Nasal cavity respiratory epithelium epithelial cell of viscerocranial mucosa (primary cell): Measurements from ENCODE around the gene SSU72. TPM values are rescaled to one million over a fixed set of nuclear protein-coding genes. Genes with fewer than 3 reads are reported as not detected.

ENCODE experiments used
- total RNA-seq: library from RNA; depleted of rRNA; stranded (reverse); fragments of >200 nt; gene quantifications from 2 replicates; pipeline ENCODE4 v1.2.3, GENCODE V29; 2014

Gene SSU72
- total RNA-seq = 69.4 and 83.5 TPM in 2 replicates

GRCh38 chr1:1574721-1575537 is at the start of gene SSU72:
Gene SSU72 (minus strand): TSS chr1:1574863. CDS start chr1:1574557, 306 bp downstream.

GRCh38 chr1:1615256-1616044 is 40.8 kb upstream of the SSU72 start, which contains the start of gene MIB2:
Gene MIB2 (plus strand): TSS chr1:1615500. CDS start chr1:1623453, 7,953 bp downstream.

DNA sequence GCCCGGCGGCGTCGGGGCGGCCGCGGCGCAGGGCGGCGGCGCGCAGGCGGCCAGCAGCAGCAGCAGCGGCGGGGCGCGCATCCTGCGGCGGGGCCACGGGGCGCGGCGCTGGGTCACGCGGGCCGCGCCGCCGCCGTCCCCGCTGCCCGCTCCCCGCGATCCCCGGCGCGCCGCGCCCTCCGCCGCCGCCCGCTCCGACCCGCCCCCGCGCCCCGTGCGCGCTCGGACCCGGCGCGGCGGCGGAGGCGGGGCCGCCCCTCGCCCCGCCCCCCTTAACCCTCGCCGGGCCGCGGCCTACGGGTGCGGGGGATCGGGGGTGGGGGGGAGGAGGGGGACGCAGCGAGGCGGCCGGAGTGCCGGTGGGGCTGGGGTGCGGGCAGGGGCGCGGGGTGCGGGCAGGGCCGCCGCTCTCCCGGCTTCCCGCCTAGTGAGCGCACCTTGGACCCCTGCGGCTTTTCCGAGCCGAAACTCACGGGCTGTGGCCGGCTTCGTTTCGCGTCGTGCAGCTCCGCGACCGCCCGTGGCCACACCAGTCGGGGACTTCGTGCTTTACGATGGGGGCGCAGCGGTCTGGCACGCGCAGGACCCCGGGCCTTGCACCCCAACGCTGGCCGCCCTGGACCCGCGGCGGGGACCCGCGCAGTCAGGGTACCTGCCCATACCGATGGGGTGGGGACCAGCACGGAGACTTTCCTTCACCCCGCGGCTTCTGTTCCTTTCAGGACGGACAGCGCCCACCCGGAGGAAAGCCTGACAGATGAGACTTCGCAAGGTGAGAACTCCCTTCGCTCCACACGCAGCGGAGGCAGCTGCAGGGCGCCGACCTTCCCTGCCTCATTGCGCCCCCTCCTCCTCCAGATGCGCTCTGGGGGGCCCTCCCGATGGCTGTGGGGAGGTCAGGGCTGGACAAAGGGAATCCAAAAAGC is 25.5 kb upstream of the SSU72 start, which contains the start of gene FNDC10:
Gene FNDC10, minus strand, starts transcription at position 201 of the 926 bp plus-strand sequence. Its CDS starts 120 bp downstream, at position 81.

GRCh38 chr1:1540090-1540817 is 34.4 kb downstream of the SSU72 start, which contains the start of gene TMEM240:
Gene TMEM240 (minus strand): TSS chr1:1540624. CDS start chr1:1540346, 278 bp downstream.

DNA sequence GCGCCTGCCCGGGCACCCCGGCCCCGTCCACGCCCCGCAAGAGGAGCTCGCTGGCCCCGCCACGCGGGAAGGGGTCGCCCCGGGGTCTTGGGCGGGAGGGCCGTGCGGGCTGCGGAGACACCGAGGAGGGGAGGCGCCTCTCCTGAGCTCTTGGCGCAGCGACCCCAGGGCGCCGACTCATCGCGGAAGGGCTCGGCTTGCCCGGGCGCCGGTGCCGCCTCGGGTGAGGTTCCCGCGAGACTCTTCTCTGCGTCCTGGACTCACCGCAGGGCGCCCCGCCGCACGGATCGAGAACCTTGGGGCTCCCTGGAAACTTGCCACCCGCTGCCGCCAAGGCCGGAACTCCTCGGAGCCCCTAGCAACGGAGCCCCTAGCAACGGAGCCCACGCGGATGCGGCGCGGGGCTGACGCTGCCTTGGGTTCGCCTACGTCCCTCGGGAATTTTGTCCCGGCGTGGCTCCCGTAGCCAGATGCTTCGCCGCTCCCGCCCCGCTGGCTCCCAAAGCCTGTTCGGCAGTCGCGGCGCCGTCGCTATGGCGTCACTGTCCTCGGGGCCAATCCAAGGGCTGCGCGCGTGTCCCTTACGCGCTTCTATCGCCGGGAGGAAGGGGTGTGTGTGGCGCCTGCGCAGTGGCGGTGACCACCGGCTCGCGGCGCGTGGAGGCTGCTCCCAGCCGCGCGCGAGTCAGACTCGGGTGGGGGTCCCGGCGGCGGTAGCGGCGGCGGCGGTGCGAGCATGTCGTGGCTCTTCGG is 63.0 kb downstream of the SSU72 start, which contains the start of gene ATAD3A:
Gene ATAD3A, plus strand, starts transcription at position 630 of the 753 bp plus-strand sequence. Its CDS starts 107 bp downstream, at position 737.

Other genes starting within 250 kb of the SSU72 start
- gene TAS1R3, start 243.6 kb downstream of the SSU72 start, total RNA-seq = under 0.01 and 0.36 TPM in 2 replicates
- 204 and 206 TPM in 2 replicates for gene DVL1, start 225.4 kb downstream of the SSU72 start, total RNA-seq
- 0.34 and 1.1 TPM in 2 replicates for gene MXRA8, start 216.3 kb downstream of the SSU72 start, total RNA-seq
- gene AURKAIP1, start 199.7 kb downstream of the SSU72 start, total RNA-seq = 60.4 and 110 TPM in 2 replicates
- gene CCNL2, start 175.5 kb downstream of the SSU72 start, total RNA-seq = 57.4 and 139 TPM in 2 replicates
- gene MRPL20, start 167.6 kb downstream of the SSU72 start, total RNA-seq = 50.2 and 56.3 TPM in 2 replicates
- gene ANKRD65, start 153.6 kb downstream of the SSU72 start, total RNA-seq = 4.4 and 18.2 TPM in 2 replicates
- gene VWA1, start 139.2 kb downstream of the SSU72 start, total RNA-seq = 2.1 and 18.4 TPM in 2 replicates
- gene ATAD3C, start 125.2 kb downstream of the SSU72 start, total RNA-seq = 0.34 and 1.1 TPM in 2 replicates
- 16.4 and 24.2 TPM in 2 replicates for gene ATAD3B, start 103.1 kb downstream of the SSU72 start, total RNA-seq
- gene ATAD3A, start 62.7 kb downstream of the SSU72 start, total RNA-seq = 18.5 and 34.0 TPM in 2 replicates
- gene TMEM240, start 34.2 kb downstream of the SSU72 start, total RNA-seq = 0.34 and 0.71 TPM in 2 replicates
- 0.34 and 2.5 TPM in 2 replicates for gene FNDC10, start 25.3 kb upstream of the SSU72 start, total RNA-seq
- gene MIB2, start 40.6 kb upstream of the SSU72 start, total RNA-seq = 68.6 and 97.4 TPM in 2 replicates
- 0.34 and 1.1 TPM in 2 replicates for gene MMP23B, start 57.3 kb upstream of the SSU72 start, total RNA-seq
- 8.5 and 12.8 TPM in 2 replicates for gene CDK11B, start 84.1 kb upstream of the SSU72 start, total RNA-seq
- gene SLC35E2B, start 117.9 kb upstream of the SSU72 start, total RNA-seq = 16.1 and 41.5 TPM in 2 replicates
- gene CDK11A, start 149.5 kb upstream of the SSU72 start, total RNA-seq = 9.6 and 12.7 TPM in 2 replicates
- gene NADK, start 203.6 kb upstream of the SSU72 start, total RNA-seq = 34.9 and 55.6 TPM in 2 replicates